Urothelium cell line (cell line): ENCODE data around the gene SF3A2.

Source experiments
- DNase-seq: peaks from one replicate; pipeline ENCODE4 v3.0.0; 2011; ENCODE audit warnings: low spot score, mixed read lengths
- FAIRE-seq: peaks from 2 replicates; lab custom pipeline; 2011; peaks lifted over from hg19 to GRCh38; lab: Jason Lieb, UNC

SF3A2 gene

GRCh38 chr19:2207991-2208860 is 28.4 kb upstream of the SF3A2 start:
- DNase-seq: no peak
- no peak for FAIRE-seq

DNA sequence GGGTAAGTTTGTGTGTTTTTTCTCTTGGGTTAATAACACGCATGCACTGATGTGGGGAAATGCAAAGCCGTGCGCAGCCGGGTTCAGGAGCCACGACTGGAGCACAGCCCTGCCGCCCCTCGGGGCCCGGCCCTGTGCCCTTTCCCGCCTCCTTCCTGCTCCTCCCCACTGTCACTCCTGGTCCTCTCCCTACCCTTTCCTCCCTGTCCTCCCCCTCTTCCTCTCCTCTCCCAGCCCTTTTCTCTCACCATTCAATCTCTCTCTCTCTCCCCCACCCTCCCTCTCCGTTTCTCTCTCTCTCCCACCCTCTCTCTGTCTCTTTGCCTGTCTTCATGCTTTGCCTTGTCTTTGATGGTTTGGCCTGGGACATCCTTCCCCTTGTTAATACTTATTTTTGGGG is 27.6 kb upstream of the SF3A2 start:
- FAIRE-seq: no peak
- DNase-seq: no peak

- no peak for DNase-seq
- FAIRE-seq: no peak
Observed at GRCh38 chr19:2209408-2209807, 27.2 kb upstream of the SF3A2 start.

- FAIRE-seq (no peak), DNase-seq (no peak)
Observed at GRCh38 chr19:2210206-2210605, 26.4 kb upstream of the SF3A2 start.

- no peak for FAIRE-seq
Observed at GRCh38 chr19:2210987-2211740, 25.5 kb upstream of the SF3A2 start.

DNA sequence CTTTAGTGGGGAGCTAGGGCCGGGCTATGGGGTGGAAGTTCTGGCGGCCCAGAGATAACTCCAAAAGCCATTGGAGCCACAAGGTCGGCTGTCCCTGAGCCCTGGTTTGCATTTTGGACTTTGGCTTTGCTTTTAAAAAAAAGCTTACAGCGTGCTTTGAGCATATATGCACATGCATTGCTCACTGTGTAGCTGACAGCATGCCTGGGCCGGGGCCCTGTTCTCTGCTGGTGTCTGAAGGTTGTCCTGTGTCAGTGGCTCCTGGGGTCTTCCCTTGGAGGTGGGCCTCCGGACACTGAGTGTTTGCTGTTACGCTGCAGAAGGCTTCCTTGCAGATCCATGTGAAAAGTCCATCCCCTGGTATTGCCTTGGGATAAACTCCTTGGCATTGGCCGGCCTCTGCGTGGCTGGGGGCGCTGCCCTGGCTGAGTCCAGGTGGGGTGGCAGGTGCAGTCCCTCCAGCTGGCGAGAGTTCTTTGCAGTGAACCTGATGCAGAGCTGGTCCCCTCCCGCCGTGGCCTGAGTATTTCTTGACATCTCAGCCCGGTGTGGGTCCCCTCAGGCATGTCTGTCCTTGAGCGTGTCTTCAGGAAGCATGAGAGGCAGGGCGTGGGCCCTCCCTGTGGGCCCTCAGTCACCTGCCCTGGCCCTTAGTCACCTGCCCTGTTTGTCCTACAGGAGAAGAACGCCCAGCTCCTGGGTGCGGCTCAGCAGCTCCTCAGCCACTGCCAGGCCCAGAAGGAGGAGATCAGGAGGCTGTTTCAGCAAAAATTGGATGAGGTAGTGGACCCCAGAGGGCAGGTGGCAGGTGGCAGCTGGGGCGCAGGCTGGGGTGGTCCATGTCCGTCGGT is 23.5 kb upstream of the SF3A2 start:
- DNase-seq (no peak), FAIRE-seq (no peak)

More at GRCh38 chr19:2210987-2211740, 25.5 kb upstream of the SF3A2 start:
- DNase-seq: no peak

DNA sequence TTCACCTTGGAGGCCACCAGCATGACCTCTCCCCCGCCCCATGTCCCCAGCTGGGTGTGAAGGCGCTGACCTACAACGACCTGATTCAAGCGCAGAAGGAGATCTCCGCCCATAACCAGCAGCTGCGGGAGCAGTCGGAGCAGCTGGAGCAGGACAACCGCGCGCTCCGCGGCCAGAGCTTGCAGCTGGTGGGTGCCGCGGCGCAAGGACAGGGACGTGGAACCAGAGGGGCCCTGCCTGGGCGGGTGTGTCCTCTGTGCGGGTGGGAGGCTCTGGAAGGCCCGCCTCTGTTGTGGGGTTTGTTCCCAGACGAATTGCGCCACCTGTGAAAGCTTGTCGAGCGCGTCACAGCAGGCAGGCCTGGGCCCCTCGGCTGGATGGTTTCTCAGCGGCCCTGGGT is 22.8 kb upstream of the SF3A2 start:
- DNase-seq (no peak), FAIRE-seq (no peak)

- FAIRE-seq: no peak
- no peak for DNase-seq
Observed at GRCh38 chr19:2214251-2214650, 22.4 kb upstream of the SF3A2 start.

DNA sequence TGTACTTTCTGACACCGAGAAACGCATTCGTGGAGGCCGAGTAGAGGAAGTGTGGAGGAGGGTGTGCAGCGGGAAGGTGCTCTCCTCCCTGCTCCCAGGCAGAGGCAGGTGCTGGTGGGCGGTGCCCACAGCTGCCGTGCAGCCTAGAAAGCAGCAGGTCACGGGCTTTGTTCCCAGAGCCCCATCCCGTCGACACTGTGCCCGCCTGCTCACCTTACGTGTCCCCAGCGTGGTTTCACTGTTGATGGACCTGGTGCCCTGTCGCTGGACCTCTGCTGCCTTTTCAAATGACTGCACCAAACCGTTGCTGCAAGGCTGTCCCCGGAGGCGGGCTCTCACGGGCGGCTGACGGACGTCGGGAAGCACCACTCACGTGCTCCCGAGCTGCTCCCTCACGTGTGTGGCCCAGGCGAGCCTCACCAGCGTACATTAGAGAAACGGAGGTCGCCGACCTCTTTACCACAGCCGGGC is 21.3 kb upstream of the SF3A2 start:
- FAIRE-seq (no peak), DNase-seq (no peak)

DNA sequence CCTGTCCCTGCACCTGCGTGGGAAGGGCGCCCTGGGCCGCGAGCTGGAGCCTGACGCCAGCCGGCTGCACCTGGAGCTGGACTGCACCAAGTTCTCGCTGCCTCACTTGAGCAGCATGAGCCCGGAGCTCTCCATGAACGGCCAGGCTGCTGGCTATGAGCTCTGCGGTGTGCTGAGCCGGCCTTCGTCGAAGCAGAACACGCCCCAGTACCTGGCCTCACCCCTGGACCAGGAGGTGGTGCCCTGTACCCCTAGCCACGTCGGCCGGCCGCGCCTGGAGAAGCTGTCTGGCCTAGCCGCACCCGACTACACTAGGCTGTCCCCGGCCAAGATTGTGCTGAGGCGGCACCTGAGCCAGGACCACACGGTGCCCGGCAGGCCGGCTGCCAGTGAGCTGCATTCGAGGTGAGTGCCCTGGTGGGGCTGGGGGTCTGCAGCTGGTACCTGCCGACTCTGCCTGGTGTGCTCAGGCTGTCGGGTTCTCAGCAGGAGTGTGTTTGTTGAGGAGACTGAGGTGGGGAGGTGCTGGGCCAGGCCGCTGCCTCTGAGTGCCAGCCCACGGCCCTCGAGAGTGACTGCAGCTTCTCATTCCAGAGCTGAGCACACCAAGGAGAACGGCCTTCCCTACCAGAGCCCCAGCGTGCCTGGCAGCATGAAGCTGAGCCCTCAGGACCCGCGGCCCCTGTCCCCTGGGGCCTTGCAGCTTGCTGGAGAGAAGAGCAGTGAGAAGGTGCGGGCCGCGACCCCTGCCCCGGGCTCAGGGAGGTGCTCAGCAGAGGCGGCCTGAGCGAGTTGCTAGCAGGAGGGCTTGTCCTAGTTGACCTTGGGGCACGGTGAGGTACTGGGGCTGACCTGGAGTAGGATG is 20.0 kb upstream of the SF3A2 start:
- no peak for FAIRE-seq
- DNase-seq: no peak

DNA sequence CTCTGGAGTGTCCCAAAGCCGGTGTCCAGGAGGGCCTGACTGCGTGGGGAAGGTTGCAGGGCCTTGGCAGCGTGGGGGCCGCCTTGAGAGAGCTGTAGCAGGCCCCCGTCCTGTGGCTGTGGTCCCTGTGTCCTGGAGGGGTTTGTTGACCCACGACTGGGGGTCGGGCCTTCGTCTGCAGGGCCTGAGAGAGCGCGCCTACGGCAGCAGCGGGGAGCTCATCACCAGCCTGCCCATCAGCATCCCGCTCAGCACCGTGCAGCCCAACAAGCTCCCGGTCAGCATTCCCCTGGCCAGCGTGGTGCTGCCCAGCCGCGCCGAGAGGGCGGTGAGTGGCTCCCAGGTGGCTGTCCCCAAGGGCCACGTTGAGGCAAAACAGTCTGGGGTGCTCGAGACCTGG is 19.0 kb upstream of the SF3A2 start:
- FAIRE-seq: no peak
- DNase-seq: no peak

DNA sequence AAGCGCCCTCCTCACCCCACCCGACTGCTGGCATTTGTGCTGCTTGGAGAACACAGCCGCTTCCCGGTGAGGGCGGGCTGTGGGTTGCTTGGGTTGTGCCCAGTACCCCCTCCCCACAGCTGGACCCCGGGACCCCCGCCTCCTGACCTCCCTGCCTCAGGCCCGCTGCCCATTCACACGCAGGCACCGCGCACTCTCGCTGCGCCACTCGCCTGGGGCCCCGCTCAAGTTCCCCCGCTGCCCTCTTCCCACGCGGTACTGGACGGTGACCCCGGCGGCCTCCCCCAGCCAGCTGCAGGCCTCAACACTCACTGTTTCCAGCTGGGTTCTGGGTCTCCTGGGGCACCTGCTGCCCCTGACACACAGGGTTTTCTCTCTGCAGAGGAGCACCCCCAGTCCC is 16.9 kb upstream of the SF3A2 start:
- DNase-seq (no peak), FAIRE-seq (no peak)

DNA sequence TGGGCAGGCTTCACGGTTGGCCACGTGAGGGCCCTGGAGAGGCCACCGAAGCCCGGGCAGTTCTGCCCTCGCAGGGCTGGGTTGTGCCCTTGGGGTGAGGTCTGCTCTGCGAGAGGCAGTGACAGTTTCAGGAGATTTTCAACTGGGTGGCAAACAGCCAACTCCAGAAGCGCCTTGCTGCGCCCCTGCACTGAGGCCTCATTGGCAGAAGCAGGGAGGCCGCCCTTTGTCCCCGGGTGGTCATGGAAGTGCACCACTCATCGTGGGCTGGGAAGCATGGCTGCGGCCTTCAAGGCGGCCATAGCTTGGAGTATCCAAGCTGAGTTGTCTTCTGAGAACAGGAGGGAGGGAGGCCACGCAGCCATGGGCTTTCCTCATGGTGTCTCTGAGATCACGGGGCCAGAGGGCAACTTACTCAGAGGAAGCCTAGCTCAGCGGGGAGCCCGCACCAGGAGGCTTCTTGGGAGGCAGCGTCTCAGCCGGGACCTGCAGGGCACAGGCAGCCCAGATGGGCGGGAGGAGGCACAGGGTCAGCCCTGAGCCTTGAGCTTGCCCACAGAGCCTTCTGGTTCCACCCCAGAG is 15.3 kb upstream of the SF3A2 start:
- FAIRE-seq (no peak), DNase-seq (no peak)

DNA sequence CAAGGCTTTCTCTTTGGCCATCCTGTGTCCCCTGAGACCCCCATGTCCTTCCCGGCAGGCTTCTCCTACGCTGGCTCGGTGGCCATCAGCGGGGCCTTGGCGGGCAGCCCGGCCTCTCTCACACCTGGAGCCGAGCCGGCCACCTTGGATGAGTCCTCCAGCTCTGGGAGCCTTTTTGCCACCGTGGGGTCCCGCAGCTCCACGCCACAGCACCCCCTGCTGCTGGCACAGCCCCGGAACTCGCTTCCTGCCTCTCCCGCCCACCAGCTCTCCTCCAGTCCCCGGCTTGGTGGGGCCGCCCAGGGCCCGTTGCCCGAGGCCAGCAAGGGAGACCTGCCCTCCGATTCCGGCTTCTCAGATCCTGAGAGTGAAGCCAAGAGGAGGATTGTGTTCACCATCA is 14.7 kb upstream of the SF3A2 start:
- no peak for FAIRE-seq
- no peak for DNase-seq

GRCh38 chr19:2223391-2223790 is 13.2 kb upstream of the SF3A2 start:
- FAIRE-seq (no peak), DNase-seq (no peak)

GRCh38 chr19:2223959-2224358 is 12.7 kb upstream of the SF3A2 start:
- FAIRE-seq: no peak
- DNase-seq: no peak

DNA sequence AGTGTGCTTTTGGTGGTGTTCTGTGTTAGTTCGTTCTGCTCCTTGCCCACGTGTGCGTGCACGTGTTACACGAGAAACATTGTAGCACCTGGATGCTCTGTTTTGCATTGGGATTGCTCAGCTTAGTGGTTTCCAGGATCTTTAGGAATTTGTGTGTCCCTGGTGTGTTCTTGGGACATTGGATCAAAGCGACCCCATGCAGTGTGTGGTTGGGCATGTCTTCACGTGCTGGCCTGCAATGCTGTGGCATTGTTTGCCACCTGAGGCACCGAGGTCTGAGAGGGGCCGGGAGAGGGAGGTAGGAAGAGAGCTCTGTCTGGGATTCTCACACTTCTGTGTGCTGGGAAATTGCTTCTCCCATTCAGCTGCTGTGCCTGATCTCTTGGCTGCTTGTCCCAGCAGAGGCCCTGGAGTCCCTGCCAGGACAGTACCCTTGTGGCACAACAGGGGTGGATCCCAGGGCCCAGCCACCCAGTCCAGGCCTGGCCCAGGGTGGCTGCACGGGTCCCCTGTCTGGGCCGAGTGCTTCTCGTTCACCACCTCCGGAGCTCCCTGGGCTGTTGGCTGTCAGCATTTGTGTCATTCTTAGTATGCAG is 11.8 kb upstream of the SF3A2 start:
- FAIRE-seq (no peak), DNase-seq (no peak)

DNA sequence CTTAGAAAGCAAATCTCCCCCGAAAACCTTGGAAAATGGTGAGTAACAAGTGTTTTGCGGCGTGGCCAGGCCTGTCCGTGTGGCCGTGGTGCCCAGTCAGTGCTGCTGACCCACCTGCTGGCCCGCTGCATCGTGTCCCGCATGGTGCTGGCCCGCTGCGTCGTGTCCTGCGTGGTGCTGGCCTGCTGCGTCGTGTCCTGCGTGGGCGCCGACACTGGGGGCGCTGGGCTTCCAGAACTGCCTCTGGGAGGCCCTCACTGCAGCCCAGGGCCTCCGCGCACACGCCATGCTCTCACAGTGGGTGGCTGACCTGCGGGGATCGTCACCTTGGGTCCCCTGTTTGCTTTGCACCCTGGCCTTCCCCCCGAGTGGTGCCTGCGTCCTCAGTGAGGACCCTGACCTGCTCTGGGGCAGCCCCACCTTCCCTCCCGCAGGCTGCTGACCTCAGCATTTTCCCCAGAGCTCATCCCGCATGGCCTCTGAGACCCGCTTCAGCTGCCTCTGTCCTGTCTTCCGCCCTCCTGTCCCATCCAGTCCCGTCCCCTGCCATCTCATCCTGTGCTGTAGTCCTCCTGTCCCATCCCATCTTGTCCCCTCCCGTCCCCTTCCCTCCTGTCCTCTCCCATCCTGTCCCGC is 11.1 kb upstream of the SF3A2 start:
- FAIRE-seq: no peak
- no peak for DNase-seq
